ENCODE results near the gene RAP1B. TPM values are rescaled to one million over a fixed set of nuclear protein-coding genes. Genes with fewer than 3 reads are reported as not detected.

Gene RAP1B
- total RNA-seq, 8 experiments from 2014 or later = 58.6 to 203 (median 99.0) TPM

GRCh38 chr12:68686595-68687521, 76.2 kb downstream of the RAP1B start, which contains the start of gene NUP107:
NUP107 (plus strand) TSS chr12:68686978; CDS start chr12:68687066, 88 bp downstream.
- in situ Hi-C loops (cut with MboI; ENCODE audit: low pct_unique_long_range_greater_than_20kb in 2 of 9, low sequenced_read_pairs in 9 of 9, unreplicated experiment in 9 of 9) = loop anchor here in 3 of 9 experiments (25.0 kb wide), 3 partner anchors 100 to 350 kb away; partner anchors contain the start of gene MDM1 (in 1 of the 3)
- 0 to 3% (median 0%) methylated on average over 1 to 15 of the region's 44 CpGs; no CpG with 5 or more reads in 3 of the 10 experiments for WGBS, 10 experiments
- peak; percentile 88 to 99 (median 96) for ATAC-seq (replicated peaks in 6 of 8)
- Histone ChIP-seq H3K4me1 (replicated peaks in 1 of 2) (peaks cover 4 to 9% of the 10 kb centered on the region in 2 donors), H3K4me3 (peak within 1 kb of the TSS; percentile 69 to 100 (median 93)), H3K27ac (peak within 1 kb of the TSS; percentile 54 to 85)

- in situ Hi-C loops (cut with MboI; ENCODE audit: low pct_unique_long_range_greater_than_20kb in 2 of 9, low sequenced_read_pairs in 9 of 9, unreplicated experiment in 9 of 9) = loop anchor here in 3 of 9 experiments (25.0 kb wide), 3 partner anchors 108 to 358 kb away; partner anchors contain the start of gene MDM1 (in 1 of the 3)
- H3K4me1 ChIP-seq (replicated peaks in 1 of 2) = no peaks in the 10 kb centered on the region
- ATAC-seq (replicated peaks in 6 of 8) = no peak
- H3K27ac ChIP-seq = no peak overlapping the region
- no peak overlapping the region for H3K4me3 ChIP-seq
These were observed 84.8 kb downstream of the RAP1B start for GRCh38 chr12:68695454-68695853.

GRCh38 chr12:68699486-68699885, 88.8 kb downstream of the RAP1B start:
- Histone ChIP-seq H3K27ac (no peak overlapping the region), H3K4me1 (replicated peaks in 1 of 2) (no peaks in the 10 kb centered on the region), H3K4me3 (no peak overlapping the region)
- WGBS, 10 experiments = 67 to 100% (median 86%) methylated on average over 1 of the region's 1 CpG; no CpG with 5 or more reads in 3 of the 10 experiments
- no peak for ATAC-seq (replicated peaks in 6 of 8)
- in situ Hi-C loops (cut with MboI; ENCODE audit: low pct_unique_long_range_greater_than_20kb in 2 of 9, low sequenced_read_pairs in 9 of 9, unreplicated experiment in 9 of 9) = loop anchor here in 3 of 9 experiments (25.0 kb wide), 3 partner anchors 112 to 362 kb away; partner anchors contain the start of gene MDM1 (in 1 of the 3)

Other genes with a start within 250 kb of the RAP1B start
- gene NUP107, start 76.1 kb downstream of the RAP1B start, total RNA-seq = 100 to 1,000 TPM in 1 of 8 experiments, 10 to 100 TPM in 7; 32.7 to 102 (median 35.7) TPM
- 1 to 10 TPM; 2.7 to 7.2 (median 5.5) TPM for gene SLC35E3, start 135.3 kb downstream of the RAP1B start, total RNA-seq
- gene MDM2, start 197.3 kb downstream of the RAP1B start, total RNA-seq = 100 to 1,000 TPM in 4 of 8 experiments, 10 to 100 TPM in 4; 33.6 to 384 (median 99.5) TPM